Adipocyte (in vitro differentiated cells): Measurements from ENCODE around the gene WNK2.
"Not testable (repeated sequence)": the region's sequence is repeated elsewhere in the genome, so short reads cannot be mapped to it uniquely, and the experiment has no call there.

Experiments used
- DNase-seq: peaks from one replicate; pipeline ENCODE4 v3.0.0-alpha.2; 2015; ENCODE audit warnings: low read depth
- H3K27me3 ChIP-seq: replicated peaks from 2 replicates; pipeline ENCODE4 v1.7.0; 2013; ENCODE audit warnings: mild to moderate bottlenecking, low read length, moderate library complexity; ENCODE audit not compliant: control insufficient read depth, insufficient read depth
- H3K36me3 ChIP-seq: 2 replicates; pipeline ENCODE4 v1.7.0; 2013; ENCODE audit warnings: low read length, mild to moderate bottlenecking, moderate library complexity; ENCODE audit not compliant: control insufficient read depth, insufficient read depth, severe bottlenecking
- H3K4me1 ChIP-seq: 2 replicates; pipeline ENCODE4 v1.7.0; 2013; ENCODE audit warnings: mild to moderate bottlenecking, low read length, moderate library complexity; ENCODE audit not compliant: control insufficient read depth, insufficient read depth
- H3K4me3 ChIP-seq: 2 replicates; pipeline ENCODE4 v1.7.0; 2013; ENCODE audit warnings: mild to moderate bottlenecking, low read length, moderate library complexity
- H3K9ac ChIP-seq: 2 replicates; pipeline ENCODE4 v1.7.0; 2013; ENCODE audit warnings: mild to moderate bottlenecking, low read length, moderate library complexity
- H3K9me3 ChIP-seq: 2 replicates; pipeline ENCODE4 v1.7.0; 2013; ENCODE audit warnings: mild to moderate bottlenecking, low read length, moderate library complexity; ENCODE audit not compliant: control insufficient read depth

Gene WNK2

DNA sequence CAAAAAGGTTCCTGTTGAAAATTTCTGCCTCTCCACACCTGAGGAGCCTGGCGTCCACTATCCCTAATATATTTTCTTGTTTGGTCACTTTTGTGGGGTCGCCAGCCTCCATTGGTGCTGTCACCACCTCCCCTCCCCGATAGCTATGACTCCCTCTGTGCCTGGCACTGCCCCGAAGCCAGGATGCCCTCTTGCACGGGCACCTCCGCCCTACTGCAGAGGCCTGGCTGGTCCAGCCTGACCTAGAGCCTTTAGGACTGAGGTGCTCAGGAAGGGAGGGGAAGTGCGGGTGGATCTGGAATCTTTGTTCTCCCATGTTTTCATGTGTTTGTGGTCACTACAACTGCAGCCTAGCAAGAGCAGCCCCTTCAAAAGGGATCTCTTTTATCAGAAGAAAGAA, 62.6 kb downstream of the WNK2 start:
- no peak overlapping the region for H3K9ac ChIP-seq
- no peak overlapping the region for H3K4me3 ChIP-seq
- peaks cover 23% of the 10 kb centered on the region for H3K27me3 ChIP-seq
- H3K4me1 ChIP-seq, result no peaks in the 10 kb centered on the region
- no peaks in the 10 kb centered on the region for H3K9me3 ChIP-seq
- no peak for DNase-seq
- no peaks in the 10 kb centered on the region for H3K36me3 ChIP-seq

DNA sequence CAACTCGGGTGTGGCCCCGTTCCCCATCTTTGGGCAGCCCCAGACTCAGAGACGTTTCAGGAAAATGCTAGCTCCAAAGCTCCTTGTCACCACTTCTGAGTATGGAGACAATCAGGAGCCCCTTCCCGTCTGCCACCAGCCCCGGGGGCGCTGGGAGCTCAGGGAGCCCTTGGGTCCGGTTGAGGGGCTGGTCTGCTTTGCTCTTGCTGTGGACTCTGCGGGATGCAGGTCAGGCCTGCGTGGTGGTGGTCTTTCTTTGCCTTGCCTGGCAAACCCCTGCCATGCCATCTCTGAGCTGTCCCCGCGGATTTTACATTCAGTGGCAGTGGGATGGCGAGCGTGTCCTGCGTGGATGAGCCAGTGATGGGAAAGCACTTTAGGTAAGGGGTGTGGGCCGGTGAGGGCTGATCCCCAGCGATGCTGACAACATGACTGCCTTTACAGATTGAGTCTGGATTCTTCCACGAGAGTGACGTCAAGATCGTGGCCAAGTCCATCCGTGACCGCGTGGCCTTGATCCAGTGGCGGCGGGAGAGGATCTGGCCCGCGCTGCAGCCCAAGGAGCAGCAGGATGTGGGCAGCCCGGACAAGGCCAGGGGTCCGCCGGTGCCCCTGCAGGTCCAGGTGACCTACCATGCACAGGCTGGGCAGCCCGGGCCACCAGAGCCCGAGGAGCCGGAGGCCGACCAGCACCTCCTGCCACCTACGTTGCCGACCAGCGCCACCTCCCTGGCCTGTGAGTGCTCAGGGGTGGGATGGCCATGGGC, 63.3 kb downstream of the WNK2 start:
- Histone ChIP-seq H3K27me3 (peaks cover 19% of the 10 kb centered on the region), H3K9me3 (no peaks in the 10 kb centered on the region), H3K36me3 (no peaks in the 10 kb centered on the region), H3K9ac (no peak overlapping the region), H3K4me1 (no peaks in the 10 kb centered on the region), H3K4me3 (no peak overlapping the region)
- DNase-seq, result no peak

DNA sequence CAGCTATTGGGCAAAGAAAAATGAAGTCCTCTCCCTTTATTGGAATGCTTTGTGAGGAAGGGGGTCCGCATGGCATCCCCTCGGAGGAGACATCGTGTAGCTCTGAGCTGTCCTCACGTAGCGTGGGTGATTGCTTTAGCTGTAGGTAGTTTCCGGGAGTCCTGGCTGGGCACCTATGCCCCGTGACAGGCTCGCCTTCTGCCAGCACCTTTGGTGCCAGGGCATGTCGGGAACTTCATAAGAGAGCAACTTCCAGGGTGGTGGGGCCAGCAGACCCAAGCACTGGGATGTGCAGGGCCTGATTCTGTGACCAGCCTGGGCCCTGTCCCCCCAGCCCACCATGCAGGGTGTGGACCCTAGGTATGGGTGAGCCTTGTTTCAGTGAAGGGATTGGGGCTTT, 64.0 kb downstream of the WNK2 start:
- Histone ChIP-seq H3K9ac (no peak overlapping the region), H3K36me3 (no peaks in the 10 kb centered on the region), H3K4me1 (no peaks in the 10 kb centered on the region), H3K27me3 (peaks cover 25% of the 10 kb centered on the region), H3K4me3 (no peak overlapping the region), H3K9me3 (no peaks in the 10 kb centered on the region)
- no peak for DNase-seq

DNA sequence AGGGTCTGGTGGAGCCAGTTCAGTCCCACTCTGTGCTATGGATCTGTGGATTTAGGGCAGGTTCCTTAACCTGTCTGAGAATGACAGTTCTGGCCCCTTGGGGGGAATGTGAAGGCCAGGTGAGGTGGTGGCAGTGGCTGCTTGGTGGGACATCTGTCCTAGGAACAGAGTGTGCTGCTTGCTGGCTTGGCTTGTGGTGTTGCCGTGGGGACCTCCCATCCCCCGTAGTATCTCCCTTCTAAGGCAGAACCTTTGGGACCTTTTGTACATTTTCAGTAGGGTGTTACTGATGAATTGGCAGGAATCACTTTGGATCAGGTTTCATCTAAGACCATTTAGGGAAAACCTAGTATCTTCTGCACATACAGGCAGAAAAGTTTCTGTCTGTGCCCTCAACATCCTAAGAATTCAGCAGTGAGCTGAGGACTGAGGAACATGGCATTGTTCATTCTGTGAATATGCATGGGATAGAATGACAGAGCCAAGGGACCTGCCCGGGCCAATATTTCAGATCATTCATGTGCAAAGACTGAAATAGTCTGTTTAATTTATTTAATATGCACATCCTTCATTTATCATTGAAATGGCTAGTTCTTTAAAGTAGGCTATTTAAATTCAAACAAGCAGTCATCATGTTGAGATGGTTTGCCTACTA, 64.6 kb downstream of the WNK2 start:
- H3K9me3 ChIP-seq, result no peaks in the 10 kb centered on the region
- H3K9ac ChIP-seq, result no peak overlapping the region
- H3K36me3 ChIP-seq, result no peaks in the 10 kb centered on the region
- H3K27me3 ChIP-seq, result peaks cover 30% of the 10 kb centered on the region
- no peaks in the 10 kb centered on the region for H3K4me1 ChIP-seq
- H3K4me3 ChIP-seq, result no peak overlapping the region
- DNase-seq, result no peak

GRCh38 chr9:93250185-93250584, 66.2 kb downstream of the WNK2 start:
- Histone ChIP-seq H3K27me3 (peaks cover 30% of the 10 kb centered on the region), H3K4me3 (no peak overlapping the region), H3K9ac (no peak overlapping the region), H3K36me3 (no peaks in the 10 kb centered on the region), H3K4me1 (no peaks in the 10 kb centered on the region), H3K9me3 (no peaks in the 10 kb centered on the region)
- DNase-seq, result no peak

DNA sequence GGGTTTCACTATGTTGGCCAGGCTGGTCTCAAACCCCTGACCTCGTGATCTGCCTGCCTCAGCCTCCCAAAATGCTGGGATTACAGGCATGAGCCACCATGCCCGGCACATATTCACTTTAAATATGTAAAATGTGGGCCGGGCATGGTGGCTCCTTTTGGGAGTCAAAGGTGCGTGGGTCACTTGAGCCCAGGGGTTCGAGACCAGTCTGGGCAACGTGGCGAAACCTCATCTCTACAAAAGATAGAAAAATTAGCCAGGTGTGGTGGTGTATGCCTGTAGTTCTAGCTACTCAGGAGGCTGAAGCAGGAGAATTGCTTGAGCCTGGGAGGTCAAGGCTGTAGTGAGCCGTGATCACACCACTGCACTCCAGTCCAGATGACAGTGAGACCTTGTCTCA, 67.4 kb downstream of the WNK2 start:
- not testable (repeated sequence) for H3K9ac ChIP-seq, H3K36me3 ChIP-seq, H3K4me3 ChIP-seq, H3K4me1 ChIP-seq, H3K9me3 ChIP-seq, DNase-seq
- H3K27me3 ChIP-seq, result peaks cover 30% of the 10 kb centered on the region

DNA sequence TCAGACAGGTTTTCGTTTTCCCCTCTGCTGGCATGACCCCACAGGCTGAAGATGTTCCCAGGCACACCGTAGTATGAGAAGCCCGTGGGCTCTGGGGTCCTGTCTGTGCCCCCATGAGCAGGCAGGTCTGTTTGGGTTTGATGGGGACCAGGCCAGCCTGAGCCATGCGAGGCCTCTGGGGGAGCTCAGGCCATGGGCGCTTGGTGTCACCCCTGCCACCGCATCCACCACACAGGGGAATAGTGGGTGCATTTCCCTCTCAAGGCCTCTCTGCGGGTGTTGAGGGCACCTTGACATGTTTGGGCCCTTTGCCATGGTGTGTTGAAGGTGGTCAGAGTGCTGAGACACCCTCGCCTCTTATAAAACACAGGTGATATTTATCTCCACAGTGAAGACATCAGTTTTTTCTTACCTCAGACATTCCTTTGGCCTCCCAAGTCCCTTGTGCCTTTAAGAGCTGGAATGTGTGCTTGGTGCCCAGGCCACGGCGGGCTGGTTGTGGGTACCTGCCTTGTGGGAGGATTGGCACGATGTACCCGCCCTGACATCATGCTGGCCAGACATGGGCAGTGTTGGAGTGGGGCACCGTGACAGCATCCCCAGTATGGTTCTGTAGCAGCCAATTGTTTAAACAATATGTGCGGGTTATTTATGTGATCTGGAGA, 68.3 kb downstream of the WNK2 start:
- H3K36me3 ChIP-seq, result no peaks in the 10 kb centered on the region
- H3K4me1 ChIP-seq, result no peaks in the 10 kb centered on the region
- no peak for DNase-seq
- H3K4me3 ChIP-seq, result no peak overlapping the region
- H3K27me3 ChIP-seq, result peaks cover 23% of the 10 kb centered on the region
- no peak overlapping the region for H3K9ac ChIP-seq
- no peaks in the 10 kb centered on the region for H3K9me3 ChIP-seq

DNA sequence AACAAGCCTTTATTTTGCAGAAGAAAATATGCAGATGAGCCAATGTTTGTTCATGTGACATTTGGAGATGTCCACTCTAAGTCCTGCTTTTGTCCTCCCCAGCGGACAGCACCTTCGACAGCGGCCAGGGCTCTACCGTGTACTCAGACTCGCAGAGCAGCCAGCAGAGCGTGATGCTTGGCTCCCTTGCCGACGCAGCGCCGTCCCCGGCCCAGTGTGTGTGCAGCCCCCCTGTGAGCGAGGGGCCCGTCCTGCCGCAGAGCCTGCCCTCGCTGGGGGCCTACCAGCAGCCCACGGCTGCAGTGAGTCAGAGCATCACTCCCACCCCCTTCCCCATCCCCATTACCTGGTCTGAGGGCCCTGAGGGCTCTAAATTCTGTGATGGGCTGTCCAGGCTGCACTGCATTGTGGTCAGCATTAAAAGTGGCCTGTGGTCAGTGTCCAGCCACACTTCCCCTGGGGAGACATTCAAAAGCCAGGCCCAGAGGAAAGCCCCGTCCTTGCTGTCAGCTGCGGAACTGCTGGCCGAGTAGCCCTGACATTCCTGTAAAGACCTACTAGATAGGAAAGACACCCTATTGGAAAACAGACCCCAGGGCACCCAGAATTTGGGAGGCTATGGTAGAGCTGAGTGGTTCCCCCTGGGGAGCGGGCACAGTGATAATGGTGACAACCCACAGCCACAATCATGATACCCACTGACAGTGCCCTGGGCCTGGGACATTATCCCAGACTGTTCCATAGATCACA, 69.0 kb downstream of the WNK2 start:
- Histone ChIP-seq H3K36me3 (no peaks in the 10 kb centered on the region), H3K4me1 (no peaks in the 10 kb centered on the region), H3K4me3 (no peak overlapping the region), H3K27me3 (peaks cover 29% of the 10 kb centered on the region), H3K9me3 (no peaks in the 10 kb centered on the region), H3K9ac (no peak overlapping the region)
- no peak for DNase-seq

DNA sequence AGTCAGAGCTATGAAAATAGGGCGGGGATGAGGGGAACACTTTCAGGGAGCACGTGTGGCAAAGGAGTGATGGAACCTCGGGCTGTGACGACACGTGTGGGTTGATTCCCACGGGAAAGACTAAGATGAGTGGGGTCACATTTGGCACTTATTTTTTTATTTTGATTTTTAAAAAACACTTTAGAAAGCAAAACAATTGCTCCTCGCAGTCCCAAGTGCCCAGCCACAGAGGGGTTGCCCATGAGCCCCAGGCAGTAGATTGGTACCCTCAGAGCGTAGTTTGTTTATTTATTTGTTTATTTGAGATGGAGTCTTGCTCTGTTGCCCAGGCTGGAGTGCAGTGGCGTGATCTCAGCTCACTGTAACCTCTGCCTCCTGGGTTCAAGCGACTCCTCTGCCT, 69.7 kb downstream of the WNK2 start:
- Histone ChIP-seq H3K9ac (no peak overlapping the region), H3K4me1 (no peaks in the 10 kb centered on the region), H3K9me3 (no peaks in the 10 kb centered on the region), H3K36me3 (no peaks in the 10 kb centered on the region), H3K4me3 (no peak overlapping the region), H3K27me3 (peaks cover 31% of the 10 kb centered on the region)
- DNase-seq, result no peak

DNA sequence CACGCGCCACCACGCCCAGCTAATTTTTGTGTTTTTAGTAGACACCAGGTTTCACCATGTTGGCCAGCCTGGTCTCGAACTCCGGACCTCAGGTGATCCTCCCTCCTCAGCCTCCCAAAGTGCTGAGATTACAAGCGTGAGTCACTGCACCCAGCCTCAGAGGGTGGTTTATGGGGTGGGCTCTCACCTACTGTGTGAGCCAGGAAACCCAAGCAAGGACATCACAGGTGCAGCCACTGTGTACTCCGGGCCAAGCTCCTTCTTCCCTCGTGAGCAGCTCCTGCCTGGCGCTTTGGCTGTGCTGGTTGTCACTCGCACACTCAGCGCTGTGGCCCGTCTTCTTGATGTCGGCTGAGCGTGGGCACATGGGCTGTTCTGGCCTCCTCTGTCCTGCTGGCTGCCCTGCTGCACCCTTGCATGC, 70.1 kb downstream of the WNK2 start:
- Histone ChIP-seq H3K27me3 (peaks cover 27% of the 10 kb centered on the region), H3K4me3 (no peak overlapping the region), H3K4me1 (no peaks in the 10 kb centered on the region), H3K9ac (no peak overlapping the region), H3K9me3 (no peaks in the 10 kb centered on the region), H3K36me3 (no peaks in the 10 kb centered on the region)
- DNase-seq, result no peak
